HG03460 (cell line): ENCODE data around the gene SOX2.
A peak's percentile ranks its signal among the peaks of the same experiment; 100 is the strongest.

Experiments used
- ATAC-seq: cut with Tn5 transposase; IDR thresholded peaks from one replicate; pipeline ENCODE4 v1.9.1; 2021; ENCODE audit not compliant: unreplicated experiment

Gene SOX2

GRCh38 chr3:181704421-181705085 lies 7.2 kb upstream of the SOX2 start:
- no peak for ATAC-seq

- no peak for ATAC-seq
Observed at GRCh38 chr3:181705086-181705480, 6.6 kb upstream of the SOX2 start.

- ATAC-seq, result no peak
Observed at GRCh38 chr3:181707980-181708379, 3.7 kb upstream of the SOX2 start.

GRCh38 chr3:181709537-181710279 lies 2.0 kb upstream of the SOX2 start:
- ATAC-seq, result peak; percentile 47

GRCh38 chr3:181710345-181711291 lies 1.1 kb upstream of the SOX2 start:
- no peak for ATAC-seq

GRCh38 chr3:181712226-181712552 lies 464 bp downstream of the SOX2 start:
- no peak for ATAC-seq

- ATAC-seq, result no peak
Observed at GRCh38 chr3:181712553-181713279, 991 bp downstream of the SOX2 start.

- no peak for ATAC-seq
Observed at GRCh38 chr3:181713280-181713647, 1.5 kb downstream of the SOX2 start.

GRCh38 chr3:181713676-181714612 lies 2.2 kb downstream of the SOX2 start:
- no peak for ATAC-seq

- ATAC-seq, result no peak
Observed at GRCh38 chr3:181715571-181716340, 4.0 kb downstream of the SOX2 start.

- ATAC-seq, result no peak
Observed at GRCh38 chr3:181716966-181717365, 5.2 kb downstream of the SOX2 start.

GRCh38 chr3:181717549-181718171 lies 5.9 kb downstream of the SOX2 start:
- no peak for ATAC-seq

GRCh38 chr3:181718369-181718768 lies 6.6 kb downstream of the SOX2 start:
- ATAC-seq, result no peak

GRCh38 chr3:181718987-181719911 lies 7.5 kb downstream of the SOX2 start:
- no peak for ATAC-seq

- ATAC-seq, result no peak
Observed at GRCh38 chr3:181719991-181720680, 8.4 kb downstream of the SOX2 start.

- no peak for ATAC-seq
Observed at GRCh38 chr3:181721046-181721875, 9.5 kb downstream of the SOX2 start.
